Stromal cell of bone marrow (primary cell): ENCODE data around the gene RAD17.

Experiments used
- DNase-seq: peaks from one replicate; pipeline ENCODE4 v3.0.0-alpha.2; 2012; ENCODE audit warnings: low read depth

Gene RAD17

GRCh38 chr5:69462170-69462569 is 92.6 kb downstream of the RAD17 start:
- no peak for DNase-seq
